NCI-H2081 treated with DMSO at 0.1 percent for 48 hours (cell line): ENCODE measurements around the gene PRC1.
"Not testable (repeated sequence)": the region's sequence is repeated elsewhere in the genome, so short reads cannot be mapped to it uniquely, and the experiment has no call there.

Source experiments
- DNase-seq: peaks from one replicate; lab custom pipeline; 2025; lab: John Stamatoyannopoulos, UW

The PRC1 gene

GRCh38 chr15:90934256-90934948 lies 59.9 kb downstream of the PRC1 start:
- peak; percentile 43 for DNase-seq

DNA sequence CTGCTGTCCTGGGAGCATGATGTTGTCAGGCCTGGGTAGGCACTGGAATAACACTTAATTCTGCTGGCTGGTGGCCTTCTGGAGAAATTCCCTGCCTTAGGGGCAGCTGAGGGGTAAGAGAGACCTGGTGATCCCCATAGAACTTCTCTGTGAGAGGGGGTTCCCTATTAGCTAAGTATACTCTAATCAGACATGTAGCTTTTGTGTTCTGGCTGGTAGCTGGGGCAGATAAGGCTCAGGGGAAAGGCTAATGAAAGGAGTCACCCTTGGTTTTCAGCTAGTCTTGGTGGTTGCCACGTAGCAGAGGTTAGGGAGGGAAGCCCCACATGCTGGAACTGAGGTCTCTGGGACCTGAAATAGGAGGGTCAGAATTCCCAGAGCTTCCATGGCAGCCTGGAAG lies 61.0 kb downstream of the PRC1 start:
- DNase-seq, result no peak

- no peak for DNase-seq
These were observed 61.7 kb downstream of the PRC1 start for GRCh38 chr15:90932660-90932991.

GRCh38 chr15:90931828-90932659 lies 62.3 kb downstream of the PRC1 start, which contains the start of gene HDDC3:
HDDC3 (minus strand) TSS chr15:90932549; CDS start chr15:90932540, 9 bp downstream.
- peak; percentile 72 for DNase-seq

- DNase-seq, result no peak
These were observed 62.8 kb downstream of the PRC1 start for GRCh38 chr15:90931575-90931827.

- no peak for DNase-seq
These were observed 63.3 kb downstream of the PRC1 start for GRCh38 chr15:90930861-90931574.

GRCh38 chr15:90929246-90930019 lies 64.9 kb downstream of the PRC1 start:
- DNase-seq, result no peak

DNA sequence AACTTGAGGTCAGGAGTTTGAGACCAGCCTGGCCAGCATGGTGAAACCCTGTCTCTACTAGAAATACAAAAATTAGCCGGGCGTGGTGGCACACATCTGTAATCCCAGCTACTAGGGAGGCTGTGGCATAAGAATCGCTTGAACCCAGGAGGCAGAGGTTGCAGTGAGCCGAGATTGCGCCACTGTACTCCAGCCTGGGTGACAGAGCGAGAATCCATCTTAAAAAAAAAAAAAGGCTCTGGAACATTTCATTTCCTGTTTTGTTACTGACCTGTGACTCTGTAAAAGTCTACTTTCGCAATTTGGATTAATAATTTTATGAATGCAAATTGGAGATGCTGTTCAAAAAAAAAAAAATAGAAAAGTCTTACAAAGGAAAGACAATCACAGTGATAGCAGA lies 66.2 kb downstream of the PRC1 start:
- not testable (repeated sequence) for DNase-seq

DNA sequence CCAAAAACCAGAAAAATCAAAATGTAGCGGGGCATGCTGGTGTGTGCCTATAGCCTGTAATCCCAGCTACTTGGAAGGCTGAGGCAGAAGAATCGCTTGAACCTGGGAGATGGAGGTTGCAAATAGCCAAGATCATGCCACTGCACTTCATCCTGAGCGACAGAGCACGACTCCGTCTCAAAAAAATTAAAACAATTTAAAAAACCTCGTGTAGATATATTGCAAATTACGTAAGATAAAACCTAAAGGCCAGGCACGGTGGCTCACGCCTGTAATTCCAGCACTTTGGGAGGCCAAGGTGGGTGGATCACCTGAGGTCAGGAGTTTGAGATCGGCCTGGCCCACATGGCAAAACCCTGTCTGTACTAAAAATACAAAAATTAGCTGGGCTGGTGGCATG lies 67.6 kb downstream of the PRC1 start:
- DNase-seq, result not testable (repeated sequence)

- DNase-seq, result no peak
These were observed 70.0 kb downstream of the PRC1 start for GRCh38 chr15:90924375-90924774.

GRCh38 chr15:90922712-90923322 lies 71.5 kb downstream of the PRC1 start:
- not testable (repeated sequence) for DNase-seq

DNA sequence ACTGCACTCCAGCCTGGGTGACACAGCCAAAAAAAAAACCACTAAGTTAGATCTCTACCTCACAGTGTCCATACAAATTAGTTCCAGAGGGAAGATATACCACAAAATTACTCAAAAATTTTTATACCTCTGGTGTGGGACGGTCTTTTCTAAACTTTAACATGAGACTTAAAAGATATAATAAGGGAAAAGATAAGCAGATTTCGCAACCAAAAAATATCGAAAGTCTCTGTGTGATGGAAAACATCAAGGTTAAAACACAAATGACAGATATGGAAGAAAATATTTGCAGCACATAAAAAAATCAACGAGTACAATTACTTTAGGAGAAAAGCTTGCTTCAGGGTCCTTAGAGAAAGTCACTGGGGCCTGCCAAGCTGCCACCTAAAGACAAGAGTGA lies 72.4 kb downstream of the PRC1 start:
- no peak for DNase-seq

GRCh38 chr15:90918835-90919234 lies 75.5 kb downstream of the PRC1 start:
- DNase-seq, result no peak

DNA sequence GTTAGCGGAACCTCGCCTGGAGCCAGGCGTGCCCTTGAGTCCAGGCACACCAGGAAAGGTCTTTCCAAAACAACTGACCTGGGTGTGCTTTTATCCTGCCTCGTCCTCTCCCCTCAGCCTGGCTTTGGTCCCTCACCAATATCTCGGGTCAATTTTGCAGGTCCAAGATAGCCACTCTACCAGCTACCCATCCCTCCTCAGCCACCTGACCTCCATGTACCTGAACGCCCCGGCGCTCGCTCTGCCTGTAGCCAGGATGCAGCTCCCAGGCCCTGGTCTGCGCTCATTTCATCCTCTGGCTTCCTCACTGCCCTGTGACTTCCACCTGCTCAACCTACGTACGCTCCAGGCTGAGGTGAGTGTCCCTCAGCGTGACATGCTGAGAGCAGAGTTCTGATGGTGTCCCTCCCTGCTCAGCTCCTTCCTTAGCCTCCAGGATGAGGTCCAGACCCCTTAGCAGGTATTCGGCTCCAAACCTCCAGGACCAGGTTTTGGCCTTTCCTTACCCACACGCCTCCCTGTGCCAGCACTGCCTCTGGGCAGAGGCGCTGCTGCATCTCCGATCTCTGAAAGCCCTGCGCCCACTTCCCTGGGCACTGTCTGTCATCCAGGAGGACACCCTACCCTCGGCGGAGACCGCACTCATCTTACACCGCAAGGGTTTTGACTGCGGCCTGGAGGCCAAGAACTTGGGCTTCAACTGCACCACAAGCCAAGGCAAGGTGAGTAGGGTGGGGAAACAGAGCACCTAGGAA lies 76.1 kb downstream of the PRC1 start:
- DNase-seq, result no peak

DNA sequence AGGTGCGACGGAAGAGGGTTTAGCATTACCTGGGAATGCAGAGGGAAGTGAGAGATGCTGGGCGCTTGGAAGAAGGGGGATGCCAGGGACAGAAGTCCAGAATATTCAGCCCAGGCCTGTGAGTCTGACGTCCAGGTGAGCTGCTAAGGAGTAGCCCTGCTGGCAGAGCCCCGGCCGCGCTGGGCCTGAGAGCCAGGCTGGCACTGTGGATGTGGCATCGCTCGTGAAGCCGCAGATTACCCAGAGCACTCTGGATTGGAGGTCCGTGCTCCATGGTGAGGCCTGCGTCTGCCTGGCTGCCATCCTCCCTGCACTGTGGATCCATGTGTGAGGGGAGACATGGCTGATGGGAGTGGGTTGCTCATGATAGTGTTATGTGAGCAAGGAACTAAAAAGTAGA lies 76.8 kb downstream of the PRC1 start:
- no peak for DNase-seq

DNA sequence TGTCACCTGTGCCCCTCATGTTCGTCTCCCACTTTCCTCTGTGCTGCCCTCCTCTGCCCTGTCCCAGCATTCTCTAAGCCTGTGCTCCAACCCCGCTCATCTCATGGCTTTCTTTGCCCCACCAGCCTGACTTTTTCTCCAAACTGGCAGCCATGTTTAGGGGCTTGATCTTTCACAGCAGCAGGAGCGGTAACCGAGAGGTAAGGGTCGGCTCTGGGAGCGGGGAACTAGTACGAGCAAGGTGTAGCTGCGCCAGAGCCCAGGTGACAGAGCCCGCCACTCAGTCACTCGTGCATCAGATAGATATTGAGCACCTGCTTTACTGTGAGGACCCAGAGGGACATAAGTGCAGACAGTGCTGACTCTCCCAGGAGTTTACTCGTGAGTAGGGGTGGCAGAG lies 77.9 kb downstream of the PRC1 start:
- no peak for DNase-seq
